EH (cell line): Measurements from ENCODE around the gene SSTR3.
A peak's percentile ranks its signal among the peaks of the same experiment; 100 is the strongest.
"Not testable (repeated sequence)": the region's sequence is repeated elsewhere in the genome, so short reads cannot be mapped to it uniquely, and the experiment has no call there.

ENCODE experiments used
- DNase-seq: peaks from one replicate; pipeline ENCODE4 v3.0.0-alpha.2; 2015; ENCODE audit warnings: low read depth

The SSTR3 gene

GRCh38 chr22:37181681-37182080, 30.6 kb downstream of the SSTR3 start:
- DNase-seq = no peak

GRCh38 chr22:37180531-37181231, 31.6 kb downstream of the SSTR3 start:
- no peak for DNase-seq

GRCh38 chr22:37179622-37180420, 32.5 kb downstream of the SSTR3 start:
- no peak for DNase-seq

- no peak for DNase-seq
Observed at GRCh38 chr22:37179126-37179470, 33.2 kb downstream of the SSTR3 start.

GRCh38 chr22:37178350-37179125, 33.7 kb downstream of the SSTR3 start:
- DNase-seq = peak; percentile 30

GRCh38 chr22:37177755-37178154, 34.5 kb downstream of the SSTR3 start:
- DNase-seq = no peak

- no peak for DNase-seq
Observed at GRCh38 chr22:37177221-37177620, 35.1 kb downstream of the SSTR3 start.

- DNase-seq = peak; percentile 91
Observed at GRCh38 chr22:37176464-37177061, 35.7 kb downstream of the SSTR3 start.

GRCh38 chr22:37175414-37176281, 36.6 kb downstream of the SSTR3 start:
- no peak for DNase-seq

- no peak for DNase-seq
Observed at GRCh38 chr22:37174964-37175363, 37.3 kb downstream of the SSTR3 start.

- no peak for DNase-seq
Observed at GRCh38 chr22:37173709-37174108, 38.6 kb downstream of the SSTR3 start.

- no peak for DNase-seq
Observed at GRCh38 chr22:37172266-37173245, 39.7 kb downstream of the SSTR3 start.

GRCh38 chr22:37171662-37172061, 40.6 kb downstream of the SSTR3 start:
- peak; percentile 17 for DNase-seq

GRCh38 chr22:37170689-37171405, 41.4 kb downstream of the SSTR3 start:
- DNase-seq = not testable (repeated sequence)

GRCh38 chr22:37169947-37170688, 42.2 kb downstream of the SSTR3 start:
- DNase-seq = no peak

- DNase-seq = no peak
Observed at GRCh38 chr22:37169406-37169805, 42.9 kb downstream of the SSTR3 start.

GRCh38 chr22:37167981-37168647, 44.2 kb downstream of the SSTR3 start:
- no peak for DNase-seq
